Ovary (tissue), 9 donors: ENCODE data around the gene DNAH8. TPM values are rescaled to one million over a fixed set of nuclear protein-coding genes. Genes with fewer than 3 reads are reported as not detected.

Source experiments
- DNase-seq, 5 donors: peaks; one replicate each; pipeline ENCODE4 v3.0.0-alpha.2; 2019 to 2020
- H3K27ac ChIP-seq, 2 donors: fragments of 200-600 bp; one replicate each; pipeline versions ENCODE4 v1.5.1 to v1.8.0; 2019 to 2022
- H3K27me3 ChIP-seq: fragments of 200-600 bp; one replicate; pipeline ENCODE4 v1.8.0; 2022
- H3K36me3 ChIP-seq: fragments of 200-600 bp; sonication (generic); one replicate; pipeline ENCODE4 v1.5.1; 2019
- H3K4me1 ChIP-seq: one replicate; pipeline ENCODE4 v1.8.1; 2013; ENCODE audit warnings: mild to moderate bottlenecking, moderate library complexity; ENCODE audit not compliant: insufficient read depth
- H3K4me3 ChIP-seq: fragments of 200-600 bp; sonication (generic); one replicate; pipeline ENCODE4 v1.5.1; 2017
- H3K9me3 ChIP-seq, 2 donors: fragments of 200-600 bp in 1 of 2; sonication (generic) in 1 of 2; one replicate each; pipeline versions ENCODE4 v1.5.1 to v1.8.1; 2013 to 2019; ENCODE audit warnings: mild to moderate bottlenecking in 1 of 2, moderate library complexity in 1 of 2
- EP300 ChIP-seq: sonication (generic); formaldehyde crosslinking; IDR thresholded peaks from one replicate; pipeline ENCODE4 v1.6.1; 2017; ENCODE audit warnings: antibody characterized with exemption
- POLR2A ChIP-seq: fragments of 450-650 bp; IDR thresholded peaks from one replicate; pipeline ENCODE4 v1.6.1; 2017; ENCODE audit warnings: antibody characterized with exemption, mild to moderate bottlenecking, moderate library complexity
- WGBS, 3 donors: extraction: QIAGEN DNeasy Blood & Tissue Kit in 1 of 3; methylation state at CpG; one replicate each; pipeline versions ENCODE4 v1.1.5 to v1.1.7; 2013 to 2017; 5-methylcytosine and 5-hydroxymethylcytosine counted together
- intact Hi-C, 4 donors: fragments of 100-400 bp; cut with DNase I; formaldehyde crosslinking; loops; one replicate each; pipeline versions ENCODE4 v1.11.0 to v1.15.1; 2022 to 2023
- polyA plus RNA-seq, 2 donors: library from polyadenylated mRNA; stranded (reverse); fragments of 200-250 nt in 1 of 2; fragments of 350-450 nt in 1 of 2; fragmentation: Illumina TruSeq in 1 of 2; extraction: RNeasy Lipid Tissue Mini Kit (QIAGEN cat#74804) in 1 of 2; gene quantifications; one replicate each; pipeline ENCODE4 v1.2.3, GENCODE V29; 2013 to 2014
- total RNA-seq, 7 donors: library from RNA; depleted of rRNA in 2 of 7; stranded (reverse); fragments of >200 nt in 2 of 7; fragmentation: NEBNext Ultra II Directional in 3 of 7; extraction: Animal tissue kit (Norgen Biotek cat#: 25700) in 3 of 7; gene quantifications; one replicate each; pipeline versions ENCODE4 v1.1.0 to v1.2.4, GENCODE V29; 2016 to 2023
- TF ChIP-seq, protein P1 (sequence below), 3 donors: fragments of 450-650 bp in 2 of 3; fragments of 200-600 bp in 1 of 3; IDR thresholded peaks; one replicate each; pipeline versions ENCODE4 v1.5.1 to v1.8.0; 2016 to 2022; ENCODE audit warnings: antibody characterized with exemption in 3 of 3, mild to moderate bottlenecking in 1 of 3
- donor health status: DM: no; HTN: no; CAD: no; lungs with moderate emphysema.
- donor health status: DM: no; HTN: no; CAD: no.
- donor health status: Bipolar disorder and iron deficiency.
- donor health status: DM: yes; HTN: yes; CAD: no.
- donor health status: DM: no; HTN: no; CAD: no.
- donor health status: DM: yes; HTN: yes; CAD: no.

The DNAH8 gene
- total and polyA plus RNA-seq, 9 donors, result under 0.01 to 0.08 (median 0.01) TPM; not detected in 4

- Histone ChIP-seq H3K4me3 (no peak overlapping the region), H3K27me3 (no peaks in the 10 kb centered on the region), H3K4me1 (no peaks in the 10 kb centered on the region), H3K27ac (no peak overlapping the region), H3K36me3 (no peaks in the 10 kb centered on the region), H3K9me3 (no peaks in the 10 kb centered on the region)
- WGBS, 3 donors, result 51 to 60% (median 56%) methylated on average over 4 of the region's 4 CpGs
- TF ChIP-seq POLR2A (no peak), EP300 (no peak)
- TF ChIP-seq, protein P1, sequence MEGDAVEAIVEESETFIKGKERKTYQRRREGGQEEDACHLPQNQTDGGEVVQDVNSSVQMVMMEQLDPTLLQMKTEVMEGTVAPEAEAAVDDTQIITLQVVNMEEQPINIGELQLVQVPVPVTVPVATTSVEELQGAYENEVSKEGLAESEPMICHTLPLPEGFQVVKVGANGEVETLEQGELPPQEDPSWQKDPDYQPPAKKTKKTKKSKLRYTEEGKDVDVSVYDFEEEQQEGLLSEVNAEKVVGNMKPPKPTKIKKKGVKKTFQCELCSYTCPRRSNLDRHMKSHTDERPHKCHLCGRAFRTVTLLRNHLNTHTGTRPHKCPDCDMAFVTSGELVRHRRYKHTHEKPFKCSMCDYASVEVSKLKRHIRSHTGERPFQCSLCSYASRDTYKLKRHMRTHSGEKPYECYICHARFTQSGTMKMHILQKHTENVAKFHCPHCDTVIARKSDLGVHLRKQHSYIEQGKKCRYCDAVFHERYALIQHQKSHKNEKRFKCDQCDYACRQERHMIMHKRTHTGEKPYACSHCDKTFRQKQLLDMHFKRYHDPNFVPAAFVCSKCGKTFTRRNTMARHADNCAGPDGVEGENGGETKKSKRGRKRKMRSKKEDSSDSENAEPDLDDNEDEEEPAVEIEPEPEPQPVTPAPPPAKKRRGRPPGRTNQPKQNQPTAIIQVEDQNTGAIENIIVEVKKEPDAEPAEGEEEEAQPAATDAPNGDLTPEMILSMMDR (IDR thresholded peaks at IDR 0.05), result no peak
- intact Hi-C loops, result no loop called here
- no peak for DNase-seq
Measured at GRCh38 chr6:39051399-39052122, 336.4 kb downstream of the DNAH8 start.

- Histone ChIP-seq H3K27me3 (no peaks in the 10 kb centered on the region), H3K36me3 (no peaks in the 10 kb centered on the region), H3K4me3 (no peak overlapping the region), H3K4me1 (no peaks in the 10 kb centered on the region), H3K27ac (no peak overlapping the region), H3K9me3 (no peaks in the 10 kb centered on the region)
- intact Hi-C loops, result no loop called here
- TF ChIP-seq EP300 (no peak), POLR2A (no peak)
- TF ChIP-seq, protein P1 (IDR thresholded peaks at IDR 0.05), result no peak
- WGBS, 3 donors, result 73 to 88% (median 74%) methylated on average over 4 of the region's 4 CpGs
- no peak for DNase-seq
Measured at GRCh38 chr6:39053016-39053624, 338.0 kb downstream of the DNAH8 start.

DNA sequence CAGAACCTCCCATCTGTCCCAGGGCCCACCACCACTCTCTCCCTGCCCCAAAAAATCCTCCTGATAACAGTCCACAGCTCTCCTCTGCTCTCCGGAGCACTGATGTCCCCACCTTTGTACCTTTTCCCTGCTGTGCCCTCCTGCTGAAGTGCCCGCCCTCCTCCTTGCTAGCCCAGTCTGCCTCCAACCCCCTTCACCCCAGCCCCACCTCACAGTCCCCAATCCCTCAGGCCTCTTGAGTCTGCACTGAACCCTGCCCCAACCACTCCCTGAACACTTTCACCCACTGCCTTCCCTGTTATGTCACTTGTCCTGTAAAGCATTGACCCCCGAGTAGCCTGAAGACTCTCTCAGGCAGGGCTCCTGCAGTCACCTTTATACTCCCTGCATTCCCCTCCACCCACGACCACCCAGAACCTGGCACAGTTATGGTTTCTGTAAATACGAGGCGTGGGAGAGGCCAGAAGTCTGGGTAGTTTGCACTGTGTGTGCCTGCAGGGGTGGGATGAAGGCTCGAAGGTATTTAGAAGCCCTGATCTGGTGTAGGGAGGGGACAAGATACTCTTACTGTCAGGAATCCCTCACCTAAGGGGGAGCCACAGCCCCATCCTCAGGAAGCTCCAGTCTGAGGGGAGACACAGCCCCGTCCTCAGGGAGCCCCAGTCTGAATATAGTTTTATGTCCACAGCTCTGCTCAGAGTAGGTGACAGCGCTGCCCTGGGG is 338.9 kb downstream of the DNAH8 start:
- Histone ChIP-seq H3K4me1 (no peaks in the 10 kb centered on the region), H3K27ac (no peak overlapping the region), H3K36me3 (no peaks in the 10 kb centered on the region), H3K4me3 (no peak overlapping the region), H3K27me3 (no peaks in the 10 kb centered on the region), H3K9me3 (no peaks in the 10 kb centered on the region)
- WGBS, 3 donors, result 54 to 66% (median 56%) methylated on average over 9 of the region's 9 CpGs
- DNase-seq, result peak in 1 of 5 donors; percentile 13
- intact Hi-C loops, result no loop called here
- TF ChIP-seq EP300 (no peak), POLR2A (no peak)
- TF ChIP-seq, protein P1 (IDR thresholded peaks at IDR 0.05), result no peak

DNA sequence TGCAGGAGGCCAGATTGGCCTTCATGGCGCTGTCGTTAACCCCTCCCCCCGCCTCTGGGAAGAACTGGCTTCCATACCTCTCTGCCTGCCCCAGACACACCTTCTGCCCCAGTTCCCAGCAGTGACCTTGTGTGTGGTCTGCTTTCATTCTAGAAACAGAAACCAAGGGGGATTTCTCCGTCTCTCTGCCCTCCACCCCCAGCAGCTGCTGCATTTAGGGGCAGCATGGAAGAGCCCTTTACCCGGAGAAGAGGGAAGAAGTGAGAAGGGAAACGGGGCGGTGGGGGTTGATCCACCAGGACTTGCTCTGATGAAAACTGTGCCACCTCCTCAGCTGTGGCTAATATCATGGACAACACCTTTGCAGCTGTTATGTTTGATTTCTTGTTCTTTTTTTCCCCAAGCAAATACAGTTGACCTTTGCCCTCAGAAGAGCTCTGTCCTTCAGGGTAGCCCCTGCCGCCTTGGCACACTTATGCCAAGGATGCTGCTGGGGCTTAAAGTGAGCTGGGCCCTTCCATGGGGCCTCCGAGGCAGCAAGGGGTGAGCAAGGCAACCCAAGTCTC is 339.5 kb downstream of the DNAH8 start:
- Histone ChIP-seq H3K4me1 (no peaks in the 10 kb centered on the region), H3K4me3 (no peak overlapping the region), H3K9me3 (no peaks in the 10 kb centered on the region), H3K36me3 (no peaks in the 10 kb centered on the region), H3K27ac (no peak overlapping the region), H3K27me3 (no peaks in the 10 kb centered on the region)
- TF ChIP-seq, protein P1 (IDR thresholded peaks at IDR 0.05), result no peak
- TF ChIP-seq EP300 (no peak), POLR2A (no peak)
- intact Hi-C loops, result no loop called here
- peak in 1 of 5 donors; percentile 5 for DNase-seq
- 68 to 75% (median 69%) methylated on average over 9 of the region's 9 CpGs for WGBS, 3 donors
